VCaP (cell line): Measurements from ENCODE around the gene KCNG1.

Source experiments
- H3K27ac ChIP-seq: fragments of 450-650 bp; 2 replicates; pipeline ENCODE4 v1.5.1; 2017
- CTCF ChIP-seq: fragments of 450-650 bp; conservative IDR thresholded peaks from 2 replicates; pipeline ENCODE4 v1.5.1; 2017; ENCODE audit warnings: mild to moderate bottlenecking, moderate library complexity

KCNG1 gene

DNA sequence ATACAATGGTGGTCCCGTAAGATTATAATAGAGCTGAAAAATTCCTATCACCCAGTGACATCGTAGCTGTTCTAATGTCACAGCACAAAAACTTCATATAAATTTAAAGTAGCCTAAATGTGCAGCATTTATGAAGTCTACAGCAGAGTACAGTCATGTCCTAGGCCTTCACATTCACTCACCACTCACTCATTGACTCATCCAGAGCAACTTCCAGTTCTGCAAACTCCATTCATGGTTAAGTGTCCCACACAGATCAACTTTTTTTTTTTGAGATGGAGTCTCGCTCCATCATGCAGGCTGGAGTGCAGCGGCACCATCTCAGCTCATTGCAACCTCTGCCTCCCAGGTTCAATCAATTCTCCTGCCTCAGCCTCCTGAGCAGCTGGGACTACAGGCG lies 20.9 kb upstream of the KCNG1 start:
- TF ChIP-seq CTCF, result no peak
- H3K27ac ChIP-seq, result no peak overlapping the region

DNA sequence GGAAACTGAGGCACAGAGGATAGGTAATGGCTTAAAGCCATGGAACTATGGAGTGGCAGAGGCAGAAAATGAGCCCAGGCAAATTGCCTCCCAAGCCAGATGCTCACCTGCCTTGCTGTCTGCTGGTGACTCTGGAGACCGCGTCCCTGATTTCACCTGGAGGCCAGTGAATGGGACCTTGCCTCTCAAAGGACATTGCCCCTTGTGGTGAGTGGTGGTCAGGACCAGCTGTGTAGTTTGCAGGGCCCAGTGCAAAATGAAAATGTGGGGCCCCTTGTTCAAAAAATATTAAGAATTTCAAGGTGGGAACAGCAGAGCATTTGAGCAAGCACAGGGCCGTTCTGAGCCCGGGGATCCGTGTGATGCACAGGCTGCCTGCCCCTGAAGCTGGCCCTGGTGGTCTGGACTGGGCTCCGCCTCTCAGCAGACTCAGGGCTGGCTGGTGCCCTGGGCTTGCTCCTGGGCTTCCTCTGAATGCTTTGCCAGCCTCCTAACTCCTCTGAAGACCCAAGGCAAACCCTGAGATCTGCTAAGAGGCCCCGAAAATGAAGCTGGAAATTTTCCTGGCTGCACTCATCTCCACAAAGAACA lies 19.8 kb upstream of the KCNG1 start:
- peak; percentile 11; the same call in 1 of the 2 replicates for TF ChIP-seq CTCF
- H3K27ac ChIP-seq, result no peak overlapping the region

DNA sequence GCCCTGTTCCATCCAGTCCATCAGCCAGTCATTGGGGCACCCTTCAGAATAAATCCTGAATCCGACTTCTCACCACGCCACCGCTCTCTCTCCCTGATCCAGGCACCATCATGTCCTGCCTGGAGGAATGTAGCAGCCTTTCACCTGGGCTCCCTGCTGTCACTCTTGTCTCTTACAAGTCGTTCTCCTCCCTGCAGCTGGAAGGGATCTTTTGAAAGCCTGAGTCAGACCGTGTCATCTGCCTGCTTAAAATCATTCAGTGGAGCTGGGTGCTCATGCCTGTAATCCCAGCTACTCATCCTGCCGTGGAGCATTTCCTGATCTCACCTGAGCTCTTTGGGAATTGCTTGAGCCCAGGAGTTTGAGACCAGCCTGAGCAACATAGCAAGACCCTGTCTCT lies 19.2 kb upstream of the KCNG1 start:
- TF ChIP-seq CTCF, result no peak
- no peak overlapping the region for H3K27ac ChIP-seq

DNA sequence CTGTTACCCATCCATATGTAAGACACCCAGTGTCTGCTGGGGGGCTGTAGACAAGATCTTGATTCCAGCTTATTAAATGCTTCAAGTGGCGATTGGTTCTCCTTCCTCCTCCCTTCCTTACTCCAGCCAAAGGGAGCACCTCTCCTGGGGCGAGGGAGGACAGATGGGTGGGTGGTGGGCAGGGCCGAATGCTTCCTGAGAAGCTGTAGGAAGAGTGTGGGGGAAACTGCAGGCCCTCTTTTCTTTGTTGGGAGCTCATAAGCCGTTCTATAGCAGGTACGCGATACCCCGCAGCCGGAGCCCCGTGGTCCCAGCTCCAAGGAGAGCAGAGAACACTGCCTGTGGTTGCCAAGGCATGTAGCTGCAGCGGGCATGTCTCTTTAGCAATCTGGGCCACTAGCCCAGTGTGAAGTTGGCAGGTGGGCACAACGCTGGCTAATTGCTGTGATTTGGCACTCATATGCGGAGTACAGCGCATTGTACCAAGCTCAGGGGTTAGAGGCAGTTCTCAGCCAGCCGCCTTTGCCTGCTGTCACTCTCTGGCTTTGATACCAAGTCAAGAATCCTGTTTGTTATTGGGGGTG lies 14.7 kb upstream of the KCNG1 start:
- H3K27ac ChIP-seq, result no peak overlapping the region

GRCh38 chr20:51036827-51037531 lies 14.1 kb upstream of the KCNG1 start:
- no peak for TF ChIP-seq CTCF
- no peak overlapping the region for H3K27ac ChIP-seq

More for the DNA sequence above, 14.7 kb upstream of the KCNG1 start:
- TF ChIP-seq CTCF, result no peak

DNA sequence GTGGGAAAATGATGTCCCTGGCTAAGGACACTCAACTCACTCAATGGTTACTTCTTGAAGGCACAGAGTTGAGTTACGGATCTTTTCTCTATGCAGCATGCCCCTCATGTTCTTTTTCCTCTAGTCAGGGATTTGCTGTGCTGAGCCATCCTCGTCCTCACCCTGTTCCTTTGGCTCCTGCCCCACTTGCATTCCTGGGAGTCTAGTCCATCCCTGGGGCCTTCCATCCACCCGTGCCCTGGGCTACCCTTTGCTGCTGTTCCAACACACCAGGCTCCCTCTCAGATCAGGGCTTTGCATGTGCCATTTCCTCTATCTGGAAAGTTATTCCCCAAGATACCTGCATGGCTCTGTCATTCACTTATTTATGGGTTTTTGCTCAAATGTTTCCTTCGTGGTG lies 13.3 kb upstream of the KCNG1 start:
- H3K27ac ChIP-seq, result no peak overlapping the region
- no peak for TF ChIP-seq CTCF

- H3K27ac ChIP-seq, result no peak overlapping the region
- no peak for TF ChIP-seq CTCF
Measured at GRCh38 chr20:51034988-51035656, 12.2 kb upstream of the KCNG1 start.
